ENCODE data around the gene GALNT14.

Gene GALNT14

GRCh38 chr2:30968660-30969397, 169.4 kb downstream of the GALNT14 start:
- DNase-seq, result no peak

- DNase-seq, result no peak
These were observed 171.5 kb downstream of the GALNT14 start for GRCh38 chr2:30966786-30967185.

GRCh38 chr2:30965022-30965531, 173.2 kb downstream of the GALNT14 start:
- no peak for DNase-seq

- no peak for DNase-seq
These were observed 173.8 kb downstream of the GALNT14 start for GRCh38 chr2:30964334-30965005.

GRCh38 chr2:30963184-30963583, 175.1 kb downstream of the GALNT14 start:
- no peak for DNase-seq

GRCh38 chr2:30960213-30960612, 178.0 kb downstream of the GALNT14 start:
- no peak for DNase-seq

GRCh38 chr2:30959653-30960052, 178.6 kb downstream of the GALNT14 start:
- DNase-seq, result no peak

- no peak for DNase-seq
These were observed 179.3 kb downstream of the GALNT14 start for GRCh38 chr2:30958918-30959265.

- DNase-seq, result no peak
These were observed 179.9 kb downstream of the GALNT14 start for GRCh38 chr2:30958193-30958917.

- DNase-seq, result no peak
These were observed 180.6 kb downstream of the GALNT14 start for GRCh38 chr2:30957591-30957990.

GRCh38 chr2:30956995-30957394, 181.2 kb downstream of the GALNT14 start:
- DNase-seq, result no peak

- DNase-seq, result no peak
These were observed 182.6 kb downstream of the GALNT14 start for GRCh38 chr2:30955516-30956132.

- no peak for DNase-seq
These were observed 187.9 kb downstream of the GALNT14 start for GRCh38 chr2:30950339-30950738.

- no peak for DNase-seq
These were observed 188.8 kb downstream of the GALNT14 start for GRCh38 chr2:30949435-30949834.

- DNase-seq, result no peak
These were observed 189.4 kb downstream of the GALNT14 start for GRCh38 chr2:30948857-30949256.

- no peak for DNase-seq
These were observed 190.1 kb downstream of the GALNT14 start for GRCh38 chr2:30948130-30948529.

GRCh38 chr2:30947686-30948085, 190.6 kb downstream of the GALNT14 start:
- no peak for DNase-seq

- DNase-seq, result no peak
These were observed 195.8 kb downstream of the GALNT14 start for GRCh38 chr2:30942419-30942818.

GRCh38 chr2:30940839-30941238, 197.4 kb downstream of the GALNT14 start:
- no peak for DNase-seq

- DNase-seq, result no peak
These were observed 198.9 kb downstream of the GALNT14 start for GRCh38 chr2:30939364-30939763.

GRCh38 chr2:30938196-30938595, 200.0 kb downstream of the GALNT14 start:
- no peak for DNase-seq

- DNase-seq, result no peak
These were observed 201.3 kb downstream of the GALNT14 start for GRCh38 chr2:30936977-30937376.

- DNase-seq, result no peak
These were observed 202.4 kb downstream of the GALNT14 start for GRCh38 chr2:30935795-30936194.

All from NCI-H2029 (cell line).